Pons (tissue), 1 donor: ENCODE measurements around the gene TEAD2.
"Not testable (repeated sequence)": the region's sequence is repeated elsewhere in the genome, so short reads cannot be mapped to it uniquely, and the experiment has no call there.

Experiments used
- DNase-seq: peaks from one replicate; pipeline ENCODE4 v3.0.0-alpha.2; 2016; ENCODE audit warnings: low spot score

Gene TEAD2

GRCh38 chr19:49333418-49333805 lies 28.8 kb downstream of the TEAD2 start:
- DNase-seq = no peak

GRCh38 chr19:49332691-49333417 lies 29.4 kb downstream of the TEAD2 start:
- DNase-seq = not testable (repeated sequence)

- peak; percentile 64 for DNase-seq
These were observed 30.6 kb downstream of the TEAD2 start for GRCh38 chr19:49331616-49332055.

- not testable (repeated sequence) for DNase-seq
These were observed 31.0 kb downstream of the TEAD2 start for GRCh38 chr19:49331187-49331586.

GRCh38 chr19:49328741-49329140 lies 33.5 kb downstream of the TEAD2 start:
- DNase-seq = no peak

- no peak for DNase-seq
These were observed 34.2 kb downstream of the TEAD2 start for GRCh38 chr19:49327878-49328544.

GRCh38 chr19:49326165-49326704 lies 36.0 kb downstream of the TEAD2 start:
- no peak for DNase-seq

- DNase-seq = not testable (repeated sequence)
These were observed 36.5 kb downstream of the TEAD2 start for GRCh38 chr19:49325756-49326155.

GRCh38 chr19:49324801-49325576 lies 37.2 kb downstream of the TEAD2 start, which contains the start of gene SLC6A16:
SLC6A16 (minus strand) TSS chr19:49325191; CDS start chr19:49311347, 13,844 bp downstream.
- no peak for DNase-seq

GRCh38 chr19:49318296-49318695 lies 43.9 kb downstream of the TEAD2 start:
- DNase-seq = no peak

GRCh38 chr19:49316284-49316683 lies 45.9 kb downstream of the TEAD2 start:
- no peak for DNase-seq

GRCh38 chr19:49315111-49315510 lies 47.1 kb downstream of the TEAD2 start:
- no peak for DNase-seq

- no peak for DNase-seq
These were observed 53.1 kb downstream of the TEAD2 start for GRCh38 chr19:49309087-49309486.

- DNase-seq = not testable (repeated sequence)
These were observed 55.5 kb downstream of the TEAD2 start for GRCh38 chr19:49306734-49307133.

GRCh38 chr19:49301866-49302252 lies 60.4 kb downstream of the TEAD2 start:
- no peak for DNase-seq

GRCh38 chr19:49301165-49301865 lies 60.9 kb downstream of the TEAD2 start:
- peak; percentile 54 for DNase-seq

- not testable (repeated sequence) for DNase-seq
These were observed 63.6 kb downstream of the TEAD2 start for GRCh38 chr19:49298653-49299052.

GRCh38 chr19:49297403-49297802 lies 64.8 kb downstream of the TEAD2 start:
- no peak for DNase-seq

GRCh38 chr19:49295208-49295880 lies 66.9 kb downstream of the TEAD2 start:
- no peak for DNase-seq

GRCh38 chr19:49294401-49294800 lies 67.8 kb downstream of the TEAD2 start:
- no peak for DNase-seq
